BJ (cell line): ENCODE measurements around the gene PKDCC. TPM values are rescaled to one million over a fixed set of nuclear protein-coding genes. Genes with fewer than 3 reads are reported as not detected.

Experiments used
- CTCF ChIA-PET: fragments of 350-600 bp; formaldehyde crosslinking; extraction: SDS; loops from one replicate; lab custom pipeline; 2021; ENCODE audit warnings: antibody characterized with exemption, inconsistent platforms; lab: Yijun Ruan, JAX
- POLR2A ChIA-PET: fragments of 300-600 bp; sonication (Branson Sonifier 250); formaldehyde crosslinking; extraction: SDS; loops from one replicate; lab custom pipeline; 2021; ENCODE audit warnings: antibody characterized with exemption; lab: Charles Lee
- DNase-seq: peaks from one replicate; pipeline ENCODE4 v3.0.0-alpha.2; 2011; ENCODE audit warnings: low read depth
- H3K27me3 ChIP-seq: 2 replicates; pipeline ENCODE4 v1.6.0; 2011; ENCODE audit warnings: low read length; ENCODE audit not compliant: control insufficient read depth, insufficient read depth
- H3K36me3 ChIP-seq: 2 replicates; pipeline ENCODE4 v1.5.1; 2011; ENCODE audit warnings: low read length; ENCODE audit not compliant: control insufficient read depth, insufficient read depth
- H3K4me3 ChIP-seq: 2 replicates; pipeline ENCODE4 v1.5.1; 2011; ENCODE audit warnings: low read depth, mild to moderate bottlenecking, control low read depth, low read length
- polyA plus RNA-seq: library from polyadenylated mRNA; depleted of rRNA; stranded (reverse); fragments of >200 nt; gene quantifications from 2 replicates; pipeline ENCODE4 v1.2.3, GENCODE V29; 2011
- TF ChIP-seq, protein P1 (sequence below): IDR thresholded peaks from 2 replicates; pipeline ENCODE4 v1.5.1; 2011; ENCODE audit warnings: low read depth, mild to moderate bottlenecking, control low read depth, inconsistent platforms, low read length, moderate library complexity; ENCODE audit not compliant: insufficient read depth

The PKDCC gene
- polyA plus RNA-seq, 1 experiment, result 6.6 TPM

GRCh38 chr2:42101206-42102023, 53.6 kb downstream of the PKDCC start:
- TF ChIP-seq, protein P1, sequence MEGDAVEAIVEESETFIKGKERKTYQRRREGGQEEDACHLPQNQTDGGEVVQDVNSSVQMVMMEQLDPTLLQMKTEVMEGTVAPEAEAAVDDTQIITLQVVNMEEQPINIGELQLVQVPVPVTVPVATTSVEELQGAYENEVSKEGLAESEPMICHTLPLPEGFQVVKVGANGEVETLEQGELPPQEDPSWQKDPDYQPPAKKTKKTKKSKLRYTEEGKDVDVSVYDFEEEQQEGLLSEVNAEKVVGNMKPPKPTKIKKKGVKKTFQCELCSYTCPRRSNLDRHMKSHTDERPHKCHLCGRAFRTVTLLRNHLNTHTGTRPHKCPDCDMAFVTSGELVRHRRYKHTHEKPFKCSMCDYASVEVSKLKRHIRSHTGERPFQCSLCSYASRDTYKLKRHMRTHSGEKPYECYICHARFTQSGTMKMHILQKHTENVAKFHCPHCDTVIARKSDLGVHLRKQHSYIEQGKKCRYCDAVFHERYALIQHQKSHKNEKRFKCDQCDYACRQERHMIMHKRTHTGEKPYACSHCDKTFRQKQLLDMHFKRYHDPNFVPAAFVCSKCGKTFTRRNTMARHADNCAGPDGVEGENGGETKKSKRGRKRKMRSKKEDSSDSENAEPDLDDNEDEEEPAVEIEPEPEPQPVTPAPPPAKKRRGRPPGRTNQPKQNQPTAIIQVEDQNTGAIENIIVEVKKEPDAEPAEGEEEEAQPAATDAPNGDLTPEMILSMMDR, result no peak
- ChIA-PET CTCF (no interaction called here), POLR2A (interaction anchor here (0.6 kb wide), 1 partner anchor 40 kb away, joined by 8 read pairs; no protein-coding TSS in a partner anchor)
- peak; percentile 16 for DNase-seq
- Histone ChIP-seq H3K4me3 (no peak overlapping the region), H3K36me3 (no peaks in the 10 kb centered on the region), H3K27me3 (no peaks in the 10 kb centered on the region)

GRCh38 chr2:42102024-42102590, 54.3 kb downstream of the PKDCC start:
- CTCF ChIA-PET, result interaction anchor here (0.5 kb wide), 1 partner anchor 70 kb away, joined by 4 read pairs; no protein-coding TSS in a partner anchor
- peak overlapping the region; percentile 12; the same call in 1 of the 2 replicates for H3K4me3 ChIP-seq
- H3K36me3 ChIP-seq, result no peaks in the 10 kb centered on the region
- H3K27me3 ChIP-seq, result no peaks in the 10 kb centered on the region
- TF ChIP-seq, protein P1, result no peak
- POLR2A ChIA-PET, result interaction anchor here (0.6 kb wide), 1 partner anchor 39 kb away, joined by 8 read pairs; no protein-coding TSS in a partner anchor
- DNase-seq, result peak; percentile 71

DNA sequence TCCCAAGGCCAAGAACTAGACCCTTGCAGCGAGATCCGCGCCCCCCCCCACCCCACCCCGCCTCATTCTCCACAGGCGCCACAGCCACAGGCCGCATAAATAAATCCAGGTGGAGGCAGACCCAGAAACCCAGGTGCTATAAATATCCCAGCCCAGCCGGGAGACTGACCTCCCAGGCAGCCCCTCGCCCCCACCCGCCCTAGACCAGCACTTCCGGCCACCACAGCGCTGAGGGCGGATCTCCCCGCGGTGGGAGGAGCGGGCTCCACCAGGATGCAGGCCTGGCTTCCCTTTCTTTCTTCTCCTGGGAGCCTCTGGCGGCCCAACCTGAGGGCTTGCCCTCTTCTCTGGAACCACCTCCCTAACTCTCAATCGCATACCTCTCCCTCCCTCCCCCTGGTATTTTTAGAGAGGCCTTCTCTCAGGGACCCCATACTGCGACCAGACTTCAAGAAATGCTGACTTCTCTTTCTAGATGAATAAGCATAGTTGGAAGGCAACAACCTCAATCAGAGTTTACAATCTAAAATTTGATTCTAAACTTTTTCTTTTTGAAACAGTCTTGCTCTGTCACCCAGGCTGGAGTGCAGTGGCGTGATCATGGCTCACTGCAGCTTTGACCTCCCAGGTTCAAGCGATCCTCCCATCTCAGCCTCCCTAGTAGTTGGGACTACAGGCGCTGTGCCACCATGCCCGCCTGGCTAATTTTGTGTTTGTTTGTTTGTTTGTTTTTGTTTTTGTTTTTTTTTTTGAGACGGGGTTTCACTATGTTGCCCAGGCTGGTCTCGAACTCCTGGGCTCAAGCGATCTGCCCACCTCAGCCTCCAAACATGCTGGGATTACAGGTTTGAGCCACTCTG, 55.0 kb downstream of the PKDCC start:
- H3K27me3 ChIP-seq, result no peaks in the 10 kb centered on the region
- no peak overlapping the region for H3K4me3 ChIP-seq
- DNase-seq, result no peak
- TF ChIP-seq, protein P1, result no peak
- CTCF ChIA-PET, result interaction anchor here (0.5 kb wide), 1 partner anchor 69 kb away, joined by 4 read pairs; no protein-coding TSS in a partner anchor
- POLR2A ChIA-PET, result no interaction called here
- no peaks in the 10 kb centered on the region for H3K36me3 ChIP-seq

GRCh38 chr2:42103829-42104228, 56.0 kb downstream of the PKDCC start:
- no peak for DNase-seq
- H3K27me3 ChIP-seq, result no peaks in the 10 kb centered on the region
- CTCF ChIA-PET, result no interaction called here
- H3K36me3 ChIP-seq, result no peaks in the 10 kb centered on the region
- TF ChIP-seq, protein P1, result no peak
- POLR2A ChIA-PET, result no interaction called here
- H3K4me3 ChIP-seq, result no peak overlapping the region

DNA sequence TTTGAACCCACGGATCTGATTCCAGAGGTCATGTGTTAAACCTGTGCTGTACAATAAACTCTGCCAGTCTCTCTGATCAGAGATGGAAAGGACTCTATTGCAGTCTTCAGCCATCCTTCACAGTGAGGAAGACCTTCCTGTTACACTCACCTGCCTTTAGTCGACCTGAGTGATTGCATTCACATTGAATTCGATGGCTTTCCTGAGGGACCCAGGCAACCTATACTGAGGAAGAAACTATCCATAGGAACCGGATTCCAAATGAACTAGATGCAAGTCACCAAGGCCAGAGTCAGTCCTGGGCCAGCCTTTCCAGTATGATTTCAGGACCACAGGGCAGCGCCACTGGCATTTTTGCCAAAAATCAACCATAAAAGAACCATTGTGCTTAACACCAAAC, 56.8 kb downstream of the PKDCC start:
- ChIA-PET CTCF (interaction anchor here (1.1 kb wide), 1 partner anchor 224 kb away, joined by 6 read pairs; no protein-coding TSS in a partner anchor), POLR2A (no interaction called here)

More for the DNA sequence above, 56.8 kb downstream of the PKDCC start:
- TF ChIP-seq, protein P1, result no peak
- Histone ChIP-seq H3K27me3 (no peaks in the 10 kb centered on the region), H3K36me3 (no peaks in the 10 kb centered on the region), H3K4me3 (no peak overlapping the region)
- DNase-seq, result no peak
